Astrocyte (in vitro differentiated cells and primary cell): Measurements from ENCODE around the gene DOCK3. TPM values are rescaled to one million over a fixed set of nuclear protein-coding genes. Genes with fewer than 3 reads are reported as not detected.

Source experiments
- DNase-seq: peaks from one replicate; pipeline ENCODE4 v3.0.0-alpha.2; 2010; ENCODE audit warnings: low read depth
- FAIRE-seq: peaks from 2 replicates; lab custom pipeline; 2011; peaks lifted over from hg19 to GRCh38; lab: Jason Lieb, UNC
- H2AFZ ChIP-seq: 2 replicates; pipeline ENCODE4 v1.6.0; 2012; ENCODE audit warnings: low read depth, low read length, inconsistent platforms
- H3K27ac ChIP-seq: 2 replicates; pipeline ENCODE4 v1.5.1; 2011; ENCODE audit warnings: low read depth, low read length, inconsistent platforms
- H3K27me3 ChIP-seq: 2 replicates; pipeline ENCODE4 v1.6.0; 2011; ENCODE audit warnings: low read length, inconsistent platforms; ENCODE audit not compliant: insufficient read depth
- H3K36me3 ChIP-seq: 2 replicates; pipeline ENCODE4 v1.5.1; 2011; ENCODE audit warnings: low read length, inconsistent platforms; ENCODE audit not compliant: insufficient read depth
- H3K4me1 ChIP-seq: 2 replicates; pipeline ENCODE4 v1.5.1; 2011; ENCODE audit warnings: low read length, inconsistent platforms; ENCODE audit not compliant: insufficient read depth
- H3K4me2 ChIP-seq: 2 replicates; pipeline ENCODE4 v1.6.0; 2012; ENCODE audit warnings: low read length, inconsistent platforms
- H3K4me3 ChIP-seq: 2 replicates; pipeline ENCODE4 v1.5.1; 2011; ENCODE audit warnings: low read depth, mild to moderate bottlenecking, low read length, inconsistent platforms; ENCODE audit not compliant: insufficient read depth
- H3K79me2 ChIP-seq: 2 replicates; pipeline ENCODE4 v1.6.0; 2012; ENCODE audit warnings: mild to moderate bottlenecking, low read length, inconsistent platforms; ENCODE audit not compliant: insufficient read depth
- H3K9ac ChIP-seq: 2 replicates; pipeline ENCODE4 v1.6.0; 2012; ENCODE audit warnings: mild to moderate bottlenecking, low read length, inconsistent platforms
- H3K9me3 ChIP-seq: 2 replicates; pipeline ENCODE4 v1.5.1; 2012; ENCODE audit warnings: low read depth, mild to moderate bottlenecking, low read length, inconsistent platforms; ENCODE audit not compliant: insufficient read depth
- H4K20me1 ChIP-seq: 2 replicates; pipeline ENCODE4 v1.6.0; 2012; ENCODE audit warnings: low read length, inconsistent platforms; ENCODE audit not compliant: insufficient read depth
- H3K27ac Mint-ChIP-seq: one replicate; pipeline ENCODE4 v1.8.0; 2021; ENCODE audit warnings: mild to moderate bottlenecking, mixed read lengths; ENCODE audit not compliant: unreplicated experiment
- H3K27me3 Mint-ChIP-seq: one replicate; pipeline ENCODE4 v1.8.0; 2021; ENCODE audit warnings: low read depth, mixed read lengths; ENCODE audit not compliant: unreplicated experiment
- H3K36me3 Mint-ChIP-seq: one replicate; pipeline ENCODE4 v1.8.0; 2021; ENCODE audit warnings: low read depth, mixed read lengths; ENCODE audit not compliant: unreplicated experiment
- H3K4me1 Mint-ChIP-seq: one replicate; pipeline ENCODE4 v1.8.0; 2021; ENCODE audit warnings: low read depth, mixed read lengths; ENCODE audit not compliant: unreplicated experiment
- H3K4me3 Mint-ChIP-seq: one replicate; pipeline ENCODE4 v1.8.0; 2021; ENCODE audit warnings: mild to moderate bottlenecking, moderate library complexity, mixed read lengths; ENCODE audit not compliant: unreplicated experiment
- H3K9me3 Mint-ChIP-seq: one replicate; pipeline ENCODE4 v1.8.0; 2021; ENCODE audit warnings: mild to moderate bottlenecking, mixed read lengths; ENCODE audit not compliant: unreplicated experiment
- CTCF ChIP-seq: IDR thresholded peaks from 2 replicates; pipeline ENCODE4 v1.5.1; 2011; ENCODE audit warnings: low read depth, mild to moderate bottlenecking, inconsistent platforms, low read length, moderate library complexity; ENCODE audit not compliant: insufficient read depth
- EZH2 ChIP-seq: IDR thresholded peaks from 2 replicates; pipeline ENCODE4 v1.6.1; 2012; ENCODE audit warnings: mild to moderate bottlenecking, low read length, inconsistent platforms; ENCODE audit not compliant: insufficient read depth
- total RNA-seq: library from RNA; stranded (reverse); gene quantifications from 2 replicates; pipeline ENCODE4 v1.2.1, GENCODE V29; 2021

The DOCK3 gene
- total RNA-seq, 1 donor from 2014 or later: 3.3 TPM

- Histone ChIP-seq H3K9ac (no peak overlapping the region), H2AFZ (no peak overlapping the region), H3K79me2 (no peaks in the 10 kb centered on the region), H3K4me1 (no peaks in the 10 kb centered on the region), H4K20me1 (no peaks in the 10 kb centered on the region), H3K4me3 (no peak overlapping the region), H3K4me2 (no peak overlapping the region), H3K36me3 (no peaks in the 10 kb centered on the region), H3K9me3 (no peaks in the 10 kb centered on the region), H3K27ac (no peak overlapping the region), H3K27me3 (no peaks in the 10 kb centered on the region)
- Mint-ChIP-seq H3K4me3 (no peak overlapping the region), H3K9me3 (no peaks in the 10 kb centered on the region), H3K27me3 (peaks cover 10% of the 10 kb centered on the region), H3K36me3 (peaks cover 8% of the 10 kb centered on the region), H3K27ac (no peak overlapping the region), H3K4me1 (no peaks in the 10 kb centered on the region)
- FAIRE-seq (no peak), DNase-seq (no peak)
- no peak for TF ChIP-seq CTCF
- TF ChIP-seq EZH2: no peak
Observed at GRCh38 chr3:51355891-51356578, 681.3 kb downstream of the DOCK3 start.

GRCh38 chr3:51357856-51358255 is 683.1 kb downstream of the DOCK3 start:
- H3K36me3 Mint-ChIP-seq: peaks cover 10% of the 10 kb centered on the region
- Histone ChIP-seq H4K20me1 (no peaks in the 10 kb centered on the region), H3K4me3 (no peak overlapping the region), H3K9me3 (no peaks in the 10 kb centered on the region), H3K27ac (no peak overlapping the region), H3K27me3 (no peaks in the 10 kb centered on the region), H2AFZ (no peak overlapping the region), H3K4me2 (no peak overlapping the region), H3K9ac (no peak overlapping the region), H3K36me3 (no peaks in the 10 kb centered on the region), H3K79me2 (no peaks in the 10 kb centered on the region), H3K4me1 (no peaks in the 10 kb centered on the region)
- no peak for TF ChIP-seq EZH2
- no peak for TF ChIP-seq CTCF
- H3K27ac Mint-ChIP-seq: no peak overlapping the region
- no peak overlapping the region for H3K4me3 Mint-ChIP-seq
- no peaks in the 10 kb centered on the region for H3K4me1 Mint-ChIP-seq
- DNase-seq: no peak
- H3K27me3 Mint-ChIP-seq: peaks cover 10% of the 10 kb centered on the region
- H3K9me3 Mint-ChIP-seq: no peaks in the 10 kb centered on the region
- FAIRE-seq: no peak

GRCh38 chr3:51358981-51359380 is 684.3 kb downstream of the DOCK3 start:
- no peaks in the 10 kb centered on the region for H3K4me1 Mint-ChIP-seq
- Histone ChIP-seq H3K36me3 (no peaks in the 10 kb centered on the region), H3K27me3 (no peaks in the 10 kb centered on the region), H3K4me3 (no peak overlapping the region), H3K4me2 (no peak overlapping the region), H3K4me1 (no peaks in the 10 kb centered on the region), H3K79me2 (no peaks in the 10 kb centered on the region), H3K27ac (no peak overlapping the region), H2AFZ (no peak overlapping the region), H3K9me3 (no peaks in the 10 kb centered on the region), H4K20me1 (no peaks in the 10 kb centered on the region), H3K9ac (no peak overlapping the region)
- FAIRE-seq (no peak), DNase-seq (no peak)
- H3K27me3 Mint-ChIP-seq: peaks cover 10% of the 10 kb centered on the region
- H3K27ac Mint-ChIP-seq: no peak overlapping the region
- H3K9me3 Mint-ChIP-seq: peaks cover 4% of the 10 kb centered on the region
- H3K36me3 Mint-ChIP-seq: peaks cover 10% of the 10 kb centered on the region
- no peak overlapping the region for H3K4me3 Mint-ChIP-seq
- TF ChIP-seq CTCF: no peak
- TF ChIP-seq EZH2: no peak
